ENCODE data around the gene GPSM3. TPM values are rescaled to one million over a fixed set of nuclear protein-coding genes. Genes with fewer than 3 reads are reported as not detected.

The GPSM3 gene
- total and polyA plus RNA-seq, 2 donors (not counting 1 experiment from before 2014, with no cell fraction given), result 2.3 to 7.0 TPM

DNA sequence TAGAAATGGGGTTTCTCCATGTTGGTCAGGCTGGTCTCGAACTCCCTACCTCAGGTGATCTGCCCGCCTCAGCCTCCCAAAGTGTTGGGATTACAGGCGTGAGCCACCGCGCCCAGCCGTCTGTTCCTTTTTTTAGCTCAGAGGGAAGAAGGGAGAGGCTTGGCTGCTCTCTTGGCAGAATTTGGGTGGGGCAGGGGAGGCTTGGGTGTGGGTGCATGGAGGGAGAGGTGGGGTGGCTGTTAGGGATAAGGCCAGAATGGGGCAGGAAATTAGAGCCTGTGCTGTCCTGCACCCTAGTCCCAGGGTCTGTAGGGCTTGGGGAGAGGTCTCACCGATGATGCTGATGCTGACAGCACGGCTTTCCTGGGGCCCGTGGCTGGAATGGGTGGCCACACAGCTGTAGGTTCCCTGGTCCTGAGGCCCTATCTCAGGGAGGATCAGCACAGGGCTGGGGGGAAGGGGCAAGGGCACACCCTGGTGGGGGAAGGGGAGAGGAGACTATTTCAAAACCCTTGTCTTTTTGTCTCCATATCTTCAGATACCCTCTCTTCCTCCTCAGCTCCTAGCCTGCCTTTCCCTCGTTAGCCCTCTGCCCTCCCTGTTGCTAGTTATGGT is 10.4 kb downstream of the GPSM3 start:
- TF ChIP-seq, protein P1, sequence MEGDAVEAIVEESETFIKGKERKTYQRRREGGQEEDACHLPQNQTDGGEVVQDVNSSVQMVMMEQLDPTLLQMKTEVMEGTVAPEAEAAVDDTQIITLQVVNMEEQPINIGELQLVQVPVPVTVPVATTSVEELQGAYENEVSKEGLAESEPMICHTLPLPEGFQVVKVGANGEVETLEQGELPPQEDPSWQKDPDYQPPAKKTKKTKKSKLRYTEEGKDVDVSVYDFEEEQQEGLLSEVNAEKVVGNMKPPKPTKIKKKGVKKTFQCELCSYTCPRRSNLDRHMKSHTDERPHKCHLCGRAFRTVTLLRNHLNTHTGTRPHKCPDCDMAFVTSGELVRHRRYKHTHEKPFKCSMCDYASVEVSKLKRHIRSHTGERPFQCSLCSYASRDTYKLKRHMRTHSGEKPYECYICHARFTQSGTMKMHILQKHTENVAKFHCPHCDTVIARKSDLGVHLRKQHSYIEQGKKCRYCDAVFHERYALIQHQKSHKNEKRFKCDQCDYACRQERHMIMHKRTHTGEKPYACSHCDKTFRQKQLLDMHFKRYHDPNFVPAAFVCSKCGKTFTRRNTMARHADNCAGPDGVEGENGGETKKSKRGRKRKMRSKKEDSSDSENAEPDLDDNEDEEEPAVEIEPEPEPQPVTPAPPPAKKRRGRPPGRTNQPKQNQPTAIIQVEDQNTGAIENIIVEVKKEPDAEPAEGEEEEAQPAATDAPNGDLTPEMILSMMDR (conservative IDR thresholded peaks at IDR 0.05 in 1 of 2, IDR thresholded peaks at IDR 0.05 in 1 of 2; ENCODE audit: low read depth in 1 of 2, low read length in 2 of 2), result no peak
- no peak for TF ChIP-seq EZH2 (IDR thresholded peaks at IDR 0.05; ENCODE audit: low read length, missing control alignments)
- H3K27me3 ChIP-seq (ENCODE audit: control insufficient read depth, insufficient read depth, low read length), result no peaks in the 10 kb centered on the region
- no peaks in the 10 kb centered on the region for H4K20me1 ChIP-seq (ENCODE audit: control insufficient read depth, extremely low read depth, insufficient read depth, low read length)
- no peak overlapping the region for H3K4me2 ChIP-seq (ENCODE audit: extremely low read depth, insufficient read depth, low read length)
- no peak for DNase-seq (ENCODE audit: low read depth in 2 of 2)
- H3K4me3 ChIP-seq (replicated peaks in 1 of 4; ENCODE audit: control extremely low read depth in 1 of 4, insufficient read depth in 1 of 4, low read depth in 3 of 4, low read length in 4 of 4), result no peak overlapping the region
- H3K4me1 ChIP-seq (ENCODE audit: control insufficient read depth, extremely low read depth, insufficient read depth, low read length), result peaks cover 3% of the 10 kb centered on the region
- peaks cover 9% of the 10 kb centered on the region for H3K79me2 ChIP-seq (ENCODE audit: control insufficient read depth, insufficient read depth, low read length)
- no peak overlapping the region for H3K9ac ChIP-seq (ENCODE audit: insufficient read depth, low read length)
- no peak overlapping the region for H2AFZ ChIP-seq (ENCODE audit: low read length)
- H3K9me3 ChIP-seq (ENCODE audit: control insufficient read depth, insufficient read depth, low read depth, low read length), result no peaks in the 10 kb centered on the region
- peaks cover 10% of the 10 kb centered on the region for H3K36me3 ChIP-seq (ENCODE audit: control insufficient read depth, insufficient read depth, low read length)
- no peak overlapping the region for H3K27ac ChIP-seq (ENCODE audit: insufficient read depth, low read length)

DNA sequence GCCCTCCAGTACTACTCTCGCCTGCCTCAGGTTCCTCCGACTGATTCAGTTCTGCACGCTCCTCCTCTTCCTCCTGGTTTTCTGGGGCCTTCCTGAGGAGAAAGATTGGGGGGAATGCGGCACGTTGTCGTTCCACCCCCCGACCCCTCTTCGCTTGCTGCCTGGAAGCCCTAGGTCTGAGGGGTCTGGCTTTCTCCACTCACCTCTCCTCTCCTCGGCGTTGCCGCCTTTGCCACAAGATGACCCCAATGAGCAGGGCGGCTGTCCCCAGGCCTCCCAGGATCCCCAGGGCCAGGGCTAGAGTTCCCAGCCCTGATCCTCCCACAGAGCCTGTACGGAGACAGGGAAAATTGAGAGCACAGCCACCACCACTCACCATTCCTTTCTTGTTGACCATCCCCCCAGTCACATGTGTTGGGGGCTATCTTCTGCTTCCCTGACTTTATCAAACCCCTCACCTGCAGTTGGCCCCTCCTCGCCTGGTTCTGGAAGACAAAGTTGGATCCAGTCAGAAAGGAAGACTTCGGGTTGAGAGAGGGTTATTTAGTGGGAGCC is 11.2 kb downstream of the GPSM3 start:
- no peak for DNase-seq (ENCODE audit: low read depth in 2 of 2)
- Histone ChIP-seq H3K9me3 (ENCODE audit: control insufficient read depth, insufficient read depth, low read depth, low read length) (no peaks in the 10 kb centered on the region), H3K4me2 (ENCODE audit: extremely low read depth, insufficient read depth, low read length) (no peak overlapping the region), H3K9ac (ENCODE audit: insufficient read depth, low read length) (no peak overlapping the region), H3K79me2 (ENCODE audit: control insufficient read depth, insufficient read depth, low read length) (peaks cover 9% of the 10 kb centered on the region), H4K20me1 (ENCODE audit: control insufficient read depth, extremely low read depth, insufficient read depth, low read length) (no peaks in the 10 kb centered on the region), H3K4me3 (replicated peaks in 1 of 4; ENCODE audit: control extremely low read depth in 1 of 4, insufficient read depth in 1 of 4, low read depth in 3 of 4, low read length in 4 of 4) (no peak overlapping the region), H3K27me3 (ENCODE audit: control insufficient read depth, insufficient read depth, low read length) (no peaks in the 10 kb centered on the region), H3K27ac (ENCODE audit: insufficient read depth, low read length) (no peak overlapping the region), H2AFZ (ENCODE audit: low read length) (no peak overlapping the region), H3K36me3 (ENCODE audit: control insufficient read depth, insufficient read depth, low read length) (peaks cover 10% of the 10 kb centered on the region), H3K4me1 (ENCODE audit: control insufficient read depth, extremely low read depth, insufficient read depth, low read length) (peaks cover 10% of the 10 kb centered on the region)
- TF ChIP-seq EZH2 (IDR thresholded peaks at IDR 0.05; ENCODE audit: low read length, missing control alignments), result no peak
- TF ChIP-seq, protein P1 (conservative IDR thresholded peaks at IDR 0.05 in 1 of 2, IDR thresholded peaks at IDR 0.05 in 1 of 2; ENCODE audit: low read depth in 1 of 2, low read length in 2 of 2), result no peak

DNA sequence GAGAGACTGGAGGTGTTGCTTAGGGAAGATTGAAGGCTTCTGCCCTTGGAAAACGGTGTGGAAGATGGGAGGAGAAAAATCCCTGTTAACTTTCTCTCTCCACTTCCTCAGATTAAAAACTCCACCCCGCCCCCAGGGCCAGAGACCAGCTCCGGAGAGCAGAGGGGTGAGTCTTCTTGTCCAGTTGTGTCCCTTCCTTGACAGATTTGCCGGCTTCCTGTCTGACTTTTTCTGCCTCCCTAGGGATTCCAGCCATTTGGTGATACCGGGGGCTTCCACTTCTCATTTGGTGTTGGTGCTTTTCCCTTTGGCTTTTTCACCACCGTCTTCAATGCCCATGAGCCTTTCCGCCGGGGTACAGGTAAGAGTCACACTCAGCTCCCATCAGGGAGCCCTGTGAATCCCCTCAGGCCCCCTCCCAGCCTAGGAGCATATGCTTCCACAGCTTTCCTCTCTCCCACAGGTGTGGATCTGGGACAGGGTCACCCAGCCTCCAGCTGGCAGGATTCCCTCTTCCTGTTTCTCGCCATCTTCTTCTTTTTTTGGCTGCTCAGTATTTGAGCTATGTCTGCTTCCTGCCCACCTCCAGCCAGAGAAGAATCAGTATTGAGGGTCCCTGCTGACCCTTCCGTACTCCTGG is 12.6 kb downstream of the GPSM3 start:
- H3K27me3 ChIP-seq (ENCODE audit: control insufficient read depth, insufficient read depth, low read length), result no peaks in the 10 kb centered on the region
- H3K4me2 ChIP-seq (ENCODE audit: extremely low read depth, insufficient read depth, low read length), result no peak overlapping the region
- H3K79me2 ChIP-seq (ENCODE audit: control insufficient read depth, insufficient read depth, low read length), result peaks cover 18% of the 10 kb centered on the region
- H3K4me3 ChIP-seq (replicated peaks in 1 of 4; ENCODE audit: control extremely low read depth in 1 of 4, insufficient read depth in 1 of 4, low read depth in 3 of 4, low read length in 4 of 4), result peak overlapping the region in 1 of 4 experiments; percentile 99
- H3K9me3 ChIP-seq (ENCODE audit: control insufficient read depth, insufficient read depth, low read depth, low read length), result no peaks in the 10 kb centered on the region
- H3K36me3 ChIP-seq (ENCODE audit: control insufficient read depth, insufficient read depth, low read length), result peaks cover 10% of the 10 kb centered on the region
- H3K9ac ChIP-seq (ENCODE audit: insufficient read depth, low read length), result no peak overlapping the region
- H2AFZ ChIP-seq (ENCODE audit: low read length), result no peak overlapping the region
- H3K4me1 ChIP-seq (ENCODE audit: control insufficient read depth, extremely low read depth, insufficient read depth, low read length), result peaks cover 11% of the 10 kb centered on the region
- TF ChIP-seq, protein P1 (conservative IDR thresholded peaks at IDR 0.05 in 1 of 2, IDR thresholded peaks at IDR 0.05 in 1 of 2; ENCODE audit: low read depth in 1 of 2, low read length in 2 of 2), result no peak
- no peak for TF ChIP-seq EZH2 (IDR thresholded peaks at IDR 0.05; ENCODE audit: low read length, missing control alignments)
- H3K27ac ChIP-seq (ENCODE audit: insufficient read depth, low read length), result no peak overlapping the region
- DNase-seq (ENCODE audit: low read depth in 2 of 2), result no peak
- no peaks in the 10 kb centered on the region for H4K20me1 ChIP-seq (ENCODE audit: control insufficient read depth, extremely low read depth, insufficient read depth, low read length)
